ENCODE data around the gene EPN2. TPM values are rescaled to one million over a fixed set of nuclear protein-coding genes. Genes with fewer than 3 reads are reported as not detected.

EPN2 gene
- total RNA-seq, 1 donor = 18.1 TPM

DNA sequence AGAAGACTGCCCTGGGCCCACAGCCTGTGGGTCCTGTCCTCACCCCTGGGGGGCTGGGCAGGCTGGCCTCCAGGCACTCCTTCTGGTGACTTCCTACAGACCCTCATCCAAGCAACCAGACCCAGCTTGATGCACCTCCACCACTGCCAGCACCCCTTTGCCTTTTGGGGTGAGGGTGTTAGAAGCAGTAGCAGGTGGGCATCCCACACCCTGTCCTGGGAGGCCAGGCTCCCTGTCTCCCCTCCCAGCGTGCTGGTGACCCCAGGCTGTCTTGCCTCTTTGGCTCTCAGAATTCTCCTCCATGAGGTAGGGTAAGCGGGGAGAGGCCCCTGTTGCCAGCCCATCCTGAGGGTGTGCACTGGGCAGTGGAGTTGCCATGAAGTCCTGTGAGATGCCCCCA lies 92.0 kb downstream of the EPN2 start:
- no peak overlapping the region for H2AFZ ChIP-seq (ENCODE audit: low read length)
- no peaks in the 10 kb centered on the region for H3K27me3 ChIP-seq (ENCODE audit: insufficient read depth, low read length)
- no peaks in the 10 kb centered on the region for H3K9me3 ChIP-seq (ENCODE audit: low read depth, low read length)
- no peak overlapping the region for H3K27ac ChIP-seq (ENCODE audit: low read depth, low read length)
- DNase-seq (ENCODE audit: insufficient read length, low spot score, missing footprints) = no peak
- no peak overlapping the region for H3K4me3 ChIP-seq (ENCODE audit: insufficient read depth, low read length)
- no peaks in the 10 kb centered on the region for H3K79me2 ChIP-seq (ENCODE audit: insufficient read depth, low read length)
- TF ChIP-seq, protein P1, sequence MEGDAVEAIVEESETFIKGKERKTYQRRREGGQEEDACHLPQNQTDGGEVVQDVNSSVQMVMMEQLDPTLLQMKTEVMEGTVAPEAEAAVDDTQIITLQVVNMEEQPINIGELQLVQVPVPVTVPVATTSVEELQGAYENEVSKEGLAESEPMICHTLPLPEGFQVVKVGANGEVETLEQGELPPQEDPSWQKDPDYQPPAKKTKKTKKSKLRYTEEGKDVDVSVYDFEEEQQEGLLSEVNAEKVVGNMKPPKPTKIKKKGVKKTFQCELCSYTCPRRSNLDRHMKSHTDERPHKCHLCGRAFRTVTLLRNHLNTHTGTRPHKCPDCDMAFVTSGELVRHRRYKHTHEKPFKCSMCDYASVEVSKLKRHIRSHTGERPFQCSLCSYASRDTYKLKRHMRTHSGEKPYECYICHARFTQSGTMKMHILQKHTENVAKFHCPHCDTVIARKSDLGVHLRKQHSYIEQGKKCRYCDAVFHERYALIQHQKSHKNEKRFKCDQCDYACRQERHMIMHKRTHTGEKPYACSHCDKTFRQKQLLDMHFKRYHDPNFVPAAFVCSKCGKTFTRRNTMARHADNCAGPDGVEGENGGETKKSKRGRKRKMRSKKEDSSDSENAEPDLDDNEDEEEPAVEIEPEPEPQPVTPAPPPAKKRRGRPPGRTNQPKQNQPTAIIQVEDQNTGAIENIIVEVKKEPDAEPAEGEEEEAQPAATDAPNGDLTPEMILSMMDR (IDR thresholded peaks at IDR 0.05; ENCODE audit: extremely low read depth, low read depth, low read length) = no peak
- H4K20me1 ChIP-seq (ENCODE audit: insufficient read depth, low read length) = no peaks in the 10 kb centered on the region
- H3K36me3 ChIP-seq (ENCODE audit: insufficient read depth, low read length) = peaks cover 17% of the 10 kb centered on the region
- no peak overlapping the region for H3K4me2 ChIP-seq (ENCODE audit: insufficient read depth, low read length)
- H3K4me1 ChIP-seq (ENCODE audit: insufficient read depth, low read length) = peaks cover 34% of the 10 kb centered on the region

DNA sequence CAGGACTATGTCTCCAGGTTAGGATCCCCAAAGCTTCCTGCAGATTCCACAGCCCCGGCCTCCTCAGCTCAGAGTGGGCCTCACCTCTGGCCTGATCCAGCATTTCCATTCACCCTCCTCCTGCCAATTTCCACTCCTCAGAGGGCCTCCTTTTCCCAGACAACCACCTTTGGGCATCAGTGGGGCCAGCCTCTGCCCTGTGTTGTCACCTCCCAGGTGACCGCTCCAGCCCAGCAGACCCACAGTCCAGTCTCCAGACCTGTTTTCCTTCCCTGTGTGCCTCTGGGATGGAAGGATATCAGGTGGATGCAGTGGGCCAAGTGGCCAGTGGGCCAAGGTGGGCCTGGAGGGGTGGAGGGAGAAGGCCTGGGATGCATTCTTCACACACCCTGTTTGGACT lies 92.7 kb downstream of the EPN2 start:
- peaks cover 34% of the 10 kb centered on the region for H3K4me1 ChIP-seq (ENCODE audit: insufficient read depth, low read length)
- no peaks in the 10 kb centered on the region for H3K9me3 ChIP-seq (ENCODE audit: low read depth, low read length)
- no peak overlapping the region for H3K27ac ChIP-seq (ENCODE audit: low read depth, low read length)
- H3K4me2 ChIP-seq (ENCODE audit: insufficient read depth, low read length) = no peak overlapping the region
- no peaks in the 10 kb centered on the region for H3K27me3 ChIP-seq (ENCODE audit: insufficient read depth, low read length)
- H3K79me2 ChIP-seq (ENCODE audit: insufficient read depth, low read length) = no peaks in the 10 kb centered on the region
- DNase-seq (ENCODE audit: insufficient read length, low spot score, missing footprints) = peak; percentile 47
- TF ChIP-seq, protein P1 (IDR thresholded peaks at IDR 0.05; ENCODE audit: extremely low read depth, low read depth, low read length) = no peak
- H2AFZ ChIP-seq (ENCODE audit: low read length) = no peak overlapping the region
- H3K4me3 ChIP-seq (ENCODE audit: insufficient read depth, low read length) = no peak overlapping the region
- H4K20me1 ChIP-seq (ENCODE audit: insufficient read depth, low read length) = no peaks in the 10 kb centered on the region
- H3K36me3 ChIP-seq (ENCODE audit: insufficient read depth, low read length) = peaks cover 20% of the 10 kb centered on the region

DNA sequence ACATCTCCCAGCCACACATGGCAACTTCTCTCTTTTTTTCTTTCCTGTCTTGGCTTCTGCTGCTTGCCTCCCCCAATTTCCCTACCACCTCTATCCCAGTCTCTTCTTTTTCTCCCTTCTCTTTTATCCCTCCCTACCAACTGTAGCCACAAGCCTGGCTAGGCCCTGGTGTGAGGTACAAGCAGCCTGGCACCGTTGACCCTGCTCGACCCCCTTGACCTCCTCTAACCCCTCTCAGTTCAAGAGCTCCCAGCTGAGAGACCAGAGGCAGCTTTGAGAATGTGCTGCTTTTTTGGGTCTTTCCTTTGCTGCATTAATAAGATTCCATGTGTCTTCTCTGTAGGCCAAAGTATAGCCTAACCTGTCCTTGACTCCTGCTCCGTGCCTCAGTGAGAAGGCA lies 93.1 kb downstream of the EPN2 start:
- TF ChIP-seq, protein P1 (IDR thresholded peaks at IDR 0.05; ENCODE audit: extremely low read depth, low read depth, low read length) = no peak
- Histone ChIP-seq H4K20me1 (ENCODE audit: insufficient read depth, low read length) (no peaks in the 10 kb centered on the region), H3K9me3 (ENCODE audit: low read depth, low read length) (no peaks in the 10 kb centered on the region), H3K4me3 (ENCODE audit: insufficient read depth, low read length) (no peak overlapping the region), H3K27ac (ENCODE audit: low read depth, low read length) (peak overlapping the region; percentile 42), H3K79me2 (ENCODE audit: insufficient read depth, low read length) (no peaks in the 10 kb centered on the region), H3K27me3 (ENCODE audit: insufficient read depth, low read length) (no peaks in the 10 kb centered on the region), H2AFZ (ENCODE audit: low read length) (no peak overlapping the region), H3K4me1 (ENCODE audit: insufficient read depth, low read length) (peaks cover 34% of the 10 kb centered on the region), H3K36me3 (ENCODE audit: insufficient read depth, low read length) (peaks cover 17% of the 10 kb centered on the region), H3K4me2 (ENCODE audit: insufficient read depth, low read length) (no peak overlapping the region)
- DNase-seq (ENCODE audit: insufficient read length, low spot score, missing footprints) = peak; percentile 41

DNA sequence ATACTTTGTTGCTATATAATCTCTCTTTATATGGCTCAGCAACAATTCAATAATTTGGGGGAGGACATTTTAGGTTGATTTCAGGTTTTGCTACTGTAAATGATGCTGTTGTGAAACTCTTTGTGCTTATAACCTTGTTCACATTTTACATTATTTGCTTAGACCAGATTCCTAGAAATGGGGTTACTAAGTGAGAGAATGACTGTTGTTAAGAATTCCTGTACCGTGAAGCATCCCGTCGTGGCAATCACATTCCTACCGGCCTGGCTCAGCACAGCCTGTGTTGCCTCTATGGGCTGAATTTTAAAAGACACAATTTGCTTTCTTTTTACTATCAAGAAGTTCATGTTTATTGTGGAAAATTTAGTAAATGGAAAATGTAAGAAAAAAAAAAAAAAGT lies 94.0 kb downstream of the EPN2 start:
- H2AFZ ChIP-seq (ENCODE audit: low read length) = no peak overlapping the region
- no peaks in the 10 kb centered on the region for H4K20me1 ChIP-seq (ENCODE audit: insufficient read depth, low read length)
- no peaks in the 10 kb centered on the region for H3K9me3 ChIP-seq (ENCODE audit: low read depth, low read length)
- H3K27me3 ChIP-seq (ENCODE audit: insufficient read depth, low read length) = no peaks in the 10 kb centered on the region
- no peak overlapping the region for H3K4me3 ChIP-seq (ENCODE audit: insufficient read depth, low read length)
- no peaks in the 10 kb centered on the region for H3K79me2 ChIP-seq (ENCODE audit: insufficient read depth, low read length)
- H3K4me2 ChIP-seq (ENCODE audit: insufficient read depth, low read length) = peak overlapping the region; percentile 28
- peaks cover 23% of the 10 kb centered on the region for H3K36me3 ChIP-seq (ENCODE audit: insufficient read depth, low read length)
- peak; percentile 99 for DNase-seq (ENCODE audit: insufficient read length, low spot score, missing footprints)
- H3K4me1 ChIP-seq (ENCODE audit: insufficient read depth, low read length) = peaks cover 34% of the 10 kb centered on the region
- TF ChIP-seq, protein P1 (IDR thresholded peaks at IDR 0.05; ENCODE audit: extremely low read depth, low read depth, low read length) = no peak
- H3K27ac ChIP-seq (ENCODE audit: low read depth, low read length) = peak overlapping the region; percentile 72

All from osteoblast (primary cell).